B cell (primary cell): ENCODE data around the gene MUC5AC. TPM values are rescaled to one million over a fixed set of nuclear protein-coding genes. Genes with fewer than 3 reads are reported as not detected.

Source experiments
- ATAC-seq: fragments of 200-7000 bp; cut with Tn5 transposase; one replicate; pipeline ENCODE4 v1.10.0; 2021; ENCODE audit warnings: low read depth, mild to moderate bottlenecking, moderate number of reproducible peaks, moderate library complexity
- CTCF ChIA-PET: fragments of 350-600 bp; sonication (Branson Sonifier 250); formaldehyde crosslinking; loops from one replicate; lab custom pipeline; 2021; ENCODE audit warnings: antibody characterized with exemption, inconsistent platforms; lab: Charles Lee
- POLR2A ChIA-PET: fragments of 350-600 bp; sonication (Branson Sonifier 250); formaldehyde crosslinking; loops from one replicate; lab custom pipeline; 2021; ENCODE audit warnings: antibody characterized with exemption; lab: Charles Lee
- DNase-seq: peaks from one replicate; pipeline ENCODE4 v3.0.0; 2013
- H2AFZ ChIP-seq: 2 replicates; pipeline ENCODE4 v1.6.1; 2012; ENCODE audit warnings: mild to moderate bottlenecking, low read depth, low read length; ENCODE audit not compliant: insufficient read depth, poor library complexity, severe bottlenecking
- H3K27ac ChIP-seq, 2 donors: 1 replicate in 1 of 2; 2 replicates in 1 of 2; pipeline ENCODE4 v1.5.1; 2012 to 2013; ENCODE audit warnings: low read length in 2 of 2, mild to moderate bottlenecking in 2 of 2, moderate library complexity in 1 of 2
- H3K27me3 ChIP-seq, 4 experiments: fragments of 200-600 bp in 1 of 4; sonication (generic) in 1 of 4; replicated peaks in 1 of 4; 1 replicate in 2 of 4; 2 replicates in 2 of 4; pipeline versions ENCODE4 v1.6.1 to v1.7.0; 2013 to 2016; ENCODE audit warnings: low read length in 3 of 4, mild to moderate bottlenecking in 2 of 4, mixed read lengths in 1 of 4, moderate library complexity in 1 of 4; ENCODE audit not compliant: insufficient read depth in 4 of 4, control insufficient read depth in 3 of 4; ENCODE audit errors: control extremely low read depth in 1 of 4
- H3K36me3 ChIP-seq, 2 experiments: replicated peaks in 1 of 2; 1 replicate in 1 of 2; 2 replicates in 1 of 2; pipeline versions ENCODE4 v1.6.1 to v1.7.1; 2013; ENCODE audit warnings: low read length in 1 of 2; ENCODE audit not compliant: insufficient read depth in 2 of 2, control insufficient read depth in 1 of 2; ENCODE audit errors: control extremely low read depth in 1 of 2, extremely low read depth in 1 of 2
- H3K4me1 ChIP-seq, 2 donors: fragments of 200-600 bp in 1 of 2; sonication (generic) in 1 of 2; 1 replicate in 1 of 2; 2 replicates in 1 of 2; pipeline versions ENCODE4 v1.5.1 to v1.6.1; 2013 to 2017; ENCODE audit warnings: low read length in 2 of 2; ENCODE audit not compliant: control insufficient read depth in 2 of 2, insufficient read depth in 2 of 2
- H3K4me2 ChIP-seq: replicated peaks from 2 replicates; pipeline ENCODE3; 2012; ENCODE audit warnings: mild to moderate bottlenecking, low read depth, low read length; ENCODE audit not compliant: poor library complexity, severe bottlenecking
- H3K4me3 ChIP-seq, 5 experiments: fragments of 200-600 bp in 1 of 5; sonication (generic) in 1 of 5; 1 replicate in 3 of 5; 2 replicates in 2 of 5; pipeline versions ENCODE4 v1.5.1 to v1.7.0; 2011 to 2016; ENCODE audit warnings: low read length in 4 of 5, mild to moderate bottlenecking in 4 of 5, low read depth in 2 of 5, control low read depth in 1 of 5, moderate library complexity in 1 of 5; ENCODE audit not compliant: insufficient read depth in 1 of 5; ENCODE audit errors: control extremely low read depth in 1 of 5, extremely low read depth in 1 of 5
- H3K79me2 ChIP-seq: fragments of 200-600 bp; sonication (generic); one replicate; pipeline ENCODE4 v1.6.0; 2016; ENCODE audit warnings: low read length; ENCODE audit not compliant: control insufficient read depth, insufficient read depth
- H3K9ac ChIP-seq: fragments of 200-600 bp; sonication (generic); 2 replicates; pipeline ENCODE4 v1.6.1; 2017; ENCODE audit warnings: mild to moderate bottlenecking, low read length, moderate library complexity
- H3K9me3 ChIP-seq, 3 donors: one replicate each; pipeline versions ENCODE4 v1.6.1 to v1.7.1; 2013; ENCODE audit warnings: low read length in 2 of 3; ENCODE audit not compliant: control insufficient read depth in 2 of 3, insufficient read depth in 1 of 3; ENCODE audit errors: control extremely low read depth in 1 of 3
- H4K20me1 ChIP-seq: 2 replicates; pipeline ENCODE4 v1.6.0; 2012; ENCODE audit warnings: mild to moderate bottlenecking, low read length; ENCODE audit not compliant: insufficient read depth, control insufficient read depth, poor library complexity, severe bottlenecking
- H3K27ac Mint-ChIP-seq: one replicate; pipeline ENCODE4 v1.8.0; 2021; ENCODE audit warnings: mixed read lengths
- H3K27me3 Mint-ChIP-seq: one replicate; pipeline ENCODE4 v1.8.0; 2021; ENCODE audit warnings: mixed read lengths
- H3K4me1 Mint-ChIP-seq: one replicate; pipeline ENCODE4 v1.8.0; 2021; ENCODE audit warnings: mixed read lengths
- H3K4me3 Mint-ChIP-seq: one replicate; pipeline ENCODE4 v1.8.0; 2021; ENCODE audit warnings: mixed read lengths
- H3K9me3 Mint-ChIP-seq: one replicate; pipeline ENCODE4 v1.8.0; 2022; ENCODE audit warnings: mixed read lengths; ENCODE audit not compliant: insufficient read depth
- CTCF ChIP-seq: fragments of 200-600 bp; IDR thresholded peaks from one replicate; pipeline ENCODE4 v1.8.0; 2022; ENCODE audit warnings: antibody characterized with exemption, mild to moderate bottlenecking
- EZH2 ChIP-seq: IDR thresholded peaks from 2 replicates; pipeline ENCODE4 v1.6.1; 2012; ENCODE audit warnings: borderline replicate concordance, low read depth, mild to moderate bottlenecking, moderate library complexity, low read length; ENCODE audit not compliant: insufficient read depth, poor library complexity, severe bottlenecking
- WGBS: methylation state at CpG from one replicate; pipeline ENCODE4 v1.1.5; 2013; ENCODE audit warnings: missing lambda C conversion rate; ENCODE audit not compliant: insufficient coverage; 5-methylcytosine and 5-hydroxymethylcytosine counted together
- intact Hi-C: fragments of 100-400 bp; cut with micrococcal nuclease; formaldehyde crosslinking; loops from one replicate; pipeline ENCODE4 v1.10.0; 2022
- polyA plus RNA-seq: library from polyadenylated mRNA; depleted of rRNA; stranded (reverse); fragments of >200 nt; gene quantifications from 2 replicates; pipeline ENCODE4 v1.2.3, GENCODE V29; 2012
- total RNA-seq, 2 donors: library from RNA; stranded (reverse); fragments of 120-200 nt in 1 of 2; gene quantifications; 1 replicate in 1 of 2; 2 replicates in 1 of 2; pipeline versions ENCODE4 v1.2.3 to v1.2.4, GENCODE V29; 2013 to 2022

Gene MUC5AC
- total and polyA plus RNA-seq, 2 donors (not counting 1 experiment from before 2014, with no cell fraction given) = not detected

GRCh38 chr11:1237851-1238250 is 80.1 kb downstream of the MUC5AC start:
- Histone ChIP-seq H3K27me3 (no peaks in the 10 kb centered on the region), H3K4me3 (no peak overlapping the region), H3K9ac (no peak overlapping the region), H2AFZ (no peak overlapping the region), H3K4me1 (no peaks in the 10 kb centered on the region), H4K20me1 (no peaks in the 10 kb centered on the region), H3K4me2 (no peak overlapping the region), H3K27ac (no peak overlapping the region), H3K79me2 (no peaks in the 10 kb centered on the region), H3K9me3 (peaks cover 0 to 9% (median 0%) of the 10 kb centered on the region in 3 donors), H3K36me3 (no peaks in the 10 kb centered on the region)
- Mint-ChIP-seq H3K27ac (no peak overlapping the region), H3K4me3 (no peak overlapping the region), H3K27me3 (no peaks in the 10 kb centered on the region), H3K4me1 (no peaks in the 10 kb centered on the region), H3K9me3 (no peaks in the 10 kb centered on the region)
- CTCF ChIA-PET = no interaction called here
- DNase-seq (no peak), ATAC-seq (no peak)
- 83% methylated on average over 8 of the region's 10 CpGs for WGBS
- POLR2A ChIA-PET = no interaction called here
- intact Hi-C loops = no loop called here
- TF ChIP-seq CTCF = no peak
- TF ChIP-seq EZH2 = no peak

- ATAC-seq = no peak
- intact Hi-C loops = no loop called here
- 79% methylated on average over 34 of the region's 34 CpGs for WGBS
Measured at GRCh38 chr11:1238767-1239595, 81.2 kb downstream of the MUC5AC start.

More at GRCh38 chr11:1238767-1239595, 81.2 kb downstream of the MUC5AC start:
- Mint-ChIP-seq H3K4me3 (no peak overlapping the region), H3K27ac (no peak overlapping the region), H3K27me3 (no peaks in the 10 kb centered on the region), H3K9me3 (no peaks in the 10 kb centered on the region), H3K4me1 (no peaks in the 10 kb centered on the region)
- Histone ChIP-seq H3K9me3 (peaks cover 0 to 9% (median 0%) of the 10 kb centered on the region in 3 donors), H2AFZ (no peak overlapping the region), H3K4me1 (no peaks in the 10 kb centered on the region), H3K27ac (no peak overlapping the region), H3K4me3 (no peak overlapping the region), H3K4me2 (no peak overlapping the region), H3K79me2 (no peaks in the 10 kb centered on the region), H3K36me3 (no peaks in the 10 kb centered on the region), H4K20me1 (no peaks in the 10 kb centered on the region), H3K9ac (no peak overlapping the region), H3K27me3 (no peaks in the 10 kb centered on the region)
- TF ChIP-seq CTCF = no peak
- no peak for TF ChIP-seq EZH2
- ChIA-PET POLR2A (no interaction called here), CTCF (interaction anchor here (0.9 kb wide), 1 partner anchor 36 kb away, joined by 3 read pairs; no protein-coding TSS in a partner anchor)
- DNase-seq = no peak
